ENCODE data around the gene KDM4C.

DNA sequence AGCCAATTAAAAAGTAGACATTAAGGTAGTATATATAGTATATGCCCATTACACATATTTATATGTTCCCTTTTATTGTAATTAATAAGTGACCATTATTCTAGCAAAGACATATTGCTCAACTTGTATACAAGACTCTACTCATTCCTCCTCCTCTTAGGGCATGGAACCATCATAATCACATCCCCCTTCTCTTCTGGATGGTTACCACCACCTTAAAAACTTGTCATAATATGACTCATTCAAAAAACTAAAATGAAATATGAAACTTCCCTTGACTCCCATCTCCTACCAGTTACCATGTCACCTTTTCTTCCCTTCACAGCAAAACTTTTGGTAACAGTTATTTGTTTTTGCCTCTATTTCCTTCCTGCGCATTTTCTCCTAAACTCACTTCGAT, 438.7 kb downstream of the KDM4C start:
- no peak for TF ChIP-seq EZH2 (IDR thresholded peaks at IDR 0.05; ENCODE audit: borderline replicate concordance, low read depth, low read length, poor library complexity, severe bottlenecking)
- TF ChIP-seq, protein P1, sequence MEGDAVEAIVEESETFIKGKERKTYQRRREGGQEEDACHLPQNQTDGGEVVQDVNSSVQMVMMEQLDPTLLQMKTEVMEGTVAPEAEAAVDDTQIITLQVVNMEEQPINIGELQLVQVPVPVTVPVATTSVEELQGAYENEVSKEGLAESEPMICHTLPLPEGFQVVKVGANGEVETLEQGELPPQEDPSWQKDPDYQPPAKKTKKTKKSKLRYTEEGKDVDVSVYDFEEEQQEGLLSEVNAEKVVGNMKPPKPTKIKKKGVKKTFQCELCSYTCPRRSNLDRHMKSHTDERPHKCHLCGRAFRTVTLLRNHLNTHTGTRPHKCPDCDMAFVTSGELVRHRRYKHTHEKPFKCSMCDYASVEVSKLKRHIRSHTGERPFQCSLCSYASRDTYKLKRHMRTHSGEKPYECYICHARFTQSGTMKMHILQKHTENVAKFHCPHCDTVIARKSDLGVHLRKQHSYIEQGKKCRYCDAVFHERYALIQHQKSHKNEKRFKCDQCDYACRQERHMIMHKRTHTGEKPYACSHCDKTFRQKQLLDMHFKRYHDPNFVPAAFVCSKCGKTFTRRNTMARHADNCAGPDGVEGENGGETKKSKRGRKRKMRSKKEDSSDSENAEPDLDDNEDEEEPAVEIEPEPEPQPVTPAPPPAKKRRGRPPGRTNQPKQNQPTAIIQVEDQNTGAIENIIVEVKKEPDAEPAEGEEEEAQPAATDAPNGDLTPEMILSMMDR (conservative IDR thresholded peaks at IDR 0.05; ENCODE audit: low read depth, low read length): no peak
